K562 (cell line): ENCODE measurements around the gene ST6GALNAC6. TPM values are rescaled to one million over a fixed set of nuclear protein-coding genes. Genes with fewer than 3 reads are reported as not detected.

ENCODE experiments used
- KLF1 ChIP-seq: fragments of 450-650 bp; IDR thresholded peaks from 2 replicates; pipeline ENCODE4 v1.6.1; 2016; ENCODE audit warnings: missing genetic modification characterization, missing compliant biosample characterization
- MAFG ChIP-seq: fragments of 450-650 bp; conservative IDR thresholded peaks from 2 replicates; pipeline ENCODE4 v1.6.1; 2016; ENCODE audit warnings: missing genetic modification characterization, missing compliant biosample characterization
- MCM5 ChIP-seq: fragments of 450-650 bp; IDR thresholded peaks from 2 replicates; pipeline ENCODE4 v1.6.1; 2016; ENCODE audit warnings: low read depth
- PRPF4 ChIP-seq: fragments of 200-400 bp; formaldehyde crosslinking; IDR thresholded peaks from one replicate; pipeline ENCODE4 v1.6.1; 2017; ENCODE audit warnings: low read length, low read depth, mild to moderate bottlenecking; ENCODE audit not compliant: insufficient read depth, poor library complexity, severe bottlenecking
- RNF219 ChIP-seq: fragments of 250-450 bp; sonication (Bioruptor Pico); IDR thresholded peaks from 2 replicates; pipeline ENCODE4 v1.5.0; 2022; ENCODE audit warnings: mild to moderate bottlenecking
- SPI1 ChIP-seq: IDR thresholded peaks from 2 replicates; pipeline ENCODE4 v1.6.1; 2011; ENCODE audit warnings: low read depth, low read length, control low read depth, borderline replicate concordance
- ZFP30 ChIP-seq: fragments of 250-450 bp; sonication (Bioruptor Pico); IDR thresholded peaks from 2 replicates; pipeline ENCODE4 v1.8.0; 2022; ENCODE audit warnings: moderate library complexity, mild to moderate bottlenecking, inconsistent platforms, borderline replicate concordance
- ZNF24 ChIP-seq: fragments of 450-650 bp; IDR thresholded peaks from 2 replicates; pipeline ENCODE4 v1.6.1; 2016
- ZNF707 ChIP-seq: fragments of 250-450 bp; sonication (Bioruptor Pico); conservative IDR thresholded peaks from 2 replicates; pipeline ENCODE4 v1.8.0; 2022; ENCODE audit warnings: inconsistent platforms, mild to moderate bottlenecking, moderate library complexity
- polyA plus RNA-seq, 8 experiments: library from polyadenylated mRNA; depleted of rRNA in 4 of 8; stranded (reverse) in 5 of 8; unstranded in 3 of 8; fragments of >200 nt; fragmentation: Nextera tagmentation in 2 of 8; fragmentation: Illumina TruSeq in 1 of 8; extraction: Ambion mirVana in 2 of 8; extraction: Trizol in 1 of 8; gene quantifications; 2 replicates each; pipeline versions ENCODE4 v1.2.1 to v1.2.3, GENCODE V29; 2011 to 2014; ENCODE audit warnings: inconsistent platforms in 1 of 8, missing spikeins in 1 of 8
- total RNA-seq, 7 experiments: library from RNA; depleted of rRNA in 6 of 7; stranded (reverse); fragments of >200 nt in 6 of 7; fragmentation: Illumina TruSeq in 2 of 7; extraction: Trizol in 2 of 7; gene quantifications; 2 replicates each; pipeline versions ENCODE4 v1.2.1 to v1.2.3, GENCODE V29; 2011 to 2021; ENCODE audit warnings: low replicate concordance in 1 of 7
- TF ChIP-seq, protein P1 (sequence below): sonication (generic); formaldehyde crosslinking; IDR thresholded peaks from 2 replicates; pipeline ENCODE4 v1.8.0; 2023; ENCODE audit warnings: mild to moderate bottlenecking, missing genetic modification reagents

Gene ST6GALNAC6
- total and polyA plus RNA-seq, 9 of the 15 experiments (the other 6 are each of a cell fraction or from before 2014, with no cell fraction given): 0.13 to 23.0 (median 14.5) TPM

GRCh38 chr9:127865645-127866464 is 33.5 kb downstream of the ST6GALNAC6 start (continued):
- TF ChIP-seq RNF219 (CRISPR knock-in tag) (no peak), PRPF4 (no peak), ZNF707 (no peak), KLF1 (tag) (no peak), ZFP30 (no peak), MCM5 (no peak), SPI1 (no peak), ZNF24 (no peak), MAFG (tag) (0 out of 2 replicates have a peak, but pooled peaks have one; percentile 9)
- TF ChIP-seq, protein P1, sequence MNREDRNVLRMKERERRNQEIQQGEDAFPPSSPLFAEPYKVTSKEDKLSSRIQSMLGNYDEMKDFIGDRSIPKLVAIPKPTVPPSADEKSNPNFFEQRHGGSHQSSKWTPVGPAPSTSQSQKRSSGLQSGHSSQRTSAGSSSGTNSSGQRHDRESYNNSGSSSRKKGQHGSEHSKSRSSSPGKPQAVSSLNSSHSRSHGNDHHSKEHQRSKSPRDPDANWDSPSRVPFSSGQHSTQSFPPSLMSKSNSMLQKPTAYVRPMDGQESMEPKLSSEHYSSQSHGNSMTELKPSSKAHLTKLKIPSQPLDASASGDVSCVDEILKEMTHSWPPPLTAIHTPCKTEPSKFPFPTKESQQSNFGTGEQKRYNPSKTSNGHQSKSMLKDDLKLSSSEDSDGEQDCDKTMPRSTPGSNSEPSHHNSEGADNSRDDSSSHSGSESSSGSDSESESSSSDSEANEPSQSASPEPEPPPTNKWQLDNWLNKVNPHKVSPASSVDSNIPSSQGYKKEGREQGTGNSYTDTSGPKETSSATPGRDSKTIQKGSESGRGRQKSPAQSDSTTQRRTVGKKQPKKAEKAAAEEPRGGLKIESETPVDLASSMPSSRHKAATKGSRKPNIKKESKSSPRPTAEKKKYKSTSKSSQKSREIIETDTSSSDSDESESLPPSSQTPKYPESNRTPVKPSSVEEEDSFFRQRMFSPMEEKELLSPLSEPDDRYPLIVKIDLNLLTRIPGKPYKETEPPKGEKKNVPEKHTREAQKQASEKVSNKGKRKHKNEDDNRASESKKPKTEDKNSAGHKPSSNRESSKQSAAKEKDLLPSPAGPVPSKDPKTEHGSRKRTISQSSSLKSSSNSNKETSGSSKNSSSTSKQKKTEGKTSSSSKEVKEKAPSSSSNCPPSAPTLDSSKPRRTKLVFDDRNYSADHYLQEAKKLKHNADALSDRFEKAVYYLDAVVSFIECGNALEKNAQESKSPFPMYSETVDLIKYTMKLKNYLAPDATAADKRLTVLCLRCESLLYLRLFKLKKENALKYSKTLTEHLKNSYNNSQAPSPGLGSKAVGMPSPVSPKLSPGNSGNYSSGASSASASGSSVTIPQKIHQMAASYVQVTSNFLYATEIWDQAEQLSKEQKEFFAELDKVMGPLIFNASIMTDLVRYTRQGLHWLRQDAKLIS: no peak
